ENCODE results near the gene RASAL2.
A peak's percentile ranks its signal among the peaks of the same experiment; 100 is the strongest.
"Not testable (repeated sequence)": the region's sequence is repeated elsewhere in the genome, so short reads cannot be mapped to it uniquely, and the experiment has no call there.

Gene RASAL2

DNA sequence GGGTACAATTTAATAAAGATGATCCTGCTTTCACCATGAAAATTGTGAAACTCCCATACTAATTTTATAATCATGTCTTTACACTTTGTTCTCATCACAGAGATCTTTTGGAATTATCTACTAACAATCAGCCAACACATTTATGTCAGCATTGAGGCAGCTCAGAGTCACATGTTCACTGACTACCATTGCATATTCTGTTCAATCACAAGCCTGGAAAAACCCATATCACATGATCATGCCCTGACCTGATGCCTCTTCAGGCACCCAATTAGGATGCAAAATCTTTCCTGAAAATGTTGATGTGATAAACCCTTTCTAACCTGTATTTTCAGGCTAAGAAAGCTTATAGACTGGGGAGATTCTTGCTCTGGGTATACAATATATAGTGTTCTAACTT is 21.6 kb upstream of the RASAL2 start:
- no peak for DNase-seq

DNA sequence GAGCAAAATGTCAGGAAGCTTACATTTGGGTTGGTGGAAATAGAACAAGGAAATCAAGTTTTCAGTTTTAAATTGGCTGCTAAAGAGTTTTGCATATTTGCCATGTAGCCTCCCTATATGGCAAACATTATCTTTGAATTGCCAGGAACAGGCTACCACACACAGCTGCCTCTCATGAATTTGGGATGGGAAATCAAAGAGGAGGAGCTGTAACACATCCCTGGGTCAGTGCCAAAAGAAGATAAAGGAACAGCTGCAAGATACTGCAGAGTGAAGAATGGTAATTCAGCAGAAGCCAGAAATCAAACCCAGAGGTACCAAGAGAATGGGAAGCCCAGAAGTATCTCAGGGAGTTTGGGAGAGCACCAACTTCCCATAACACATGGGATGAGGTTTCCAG is 18.6 kb upstream of the RASAL2 start:
- DNase-seq: no peak

DNA sequence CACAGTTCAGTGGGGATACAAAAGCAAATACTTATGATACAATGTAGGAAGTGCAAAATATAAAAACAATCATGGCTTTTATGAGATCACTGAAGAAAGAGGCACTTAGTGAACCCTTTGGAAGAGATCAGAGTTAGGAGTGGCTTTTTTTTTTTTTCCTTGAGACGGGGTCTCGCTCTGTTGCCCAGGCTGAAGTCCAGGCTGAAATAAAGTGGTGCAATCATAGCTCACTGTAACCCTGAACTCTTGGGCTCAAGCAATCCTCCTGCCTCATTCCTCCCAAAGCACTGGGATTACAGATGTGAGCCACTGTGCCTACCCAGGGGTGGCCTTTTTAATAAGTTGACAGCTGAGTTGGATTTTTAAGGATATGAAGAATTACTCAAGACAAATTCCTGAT is 17.3 kb upstream of the RASAL2 start:
- DNase-seq: no peak

GRCh38 chr1:178077917-178078316 is 16.0 kb upstream of the RASAL2 start:
- DNase-seq: no peak

DNA sequence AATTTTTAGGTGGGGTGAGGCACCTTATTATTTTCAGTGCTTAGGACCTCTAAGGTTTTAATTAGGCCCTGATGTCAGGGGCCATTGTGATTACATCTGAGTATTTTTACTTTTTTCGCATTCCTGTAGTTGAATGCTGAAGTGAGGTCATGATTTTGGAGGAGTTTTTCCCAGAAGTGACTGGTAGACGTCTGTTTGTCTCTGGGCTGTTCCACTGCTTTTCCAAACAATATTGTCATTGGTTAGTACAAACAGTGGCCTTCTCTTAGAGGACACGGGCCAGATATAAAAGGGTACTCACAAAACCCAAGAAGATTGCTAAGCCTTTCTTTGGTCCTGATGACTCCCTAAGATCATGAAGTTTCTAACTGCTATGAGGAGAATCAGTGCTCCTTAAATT is 7.6 kb upstream of the RASAL2 start:
- no peak for DNase-seq

DNA sequence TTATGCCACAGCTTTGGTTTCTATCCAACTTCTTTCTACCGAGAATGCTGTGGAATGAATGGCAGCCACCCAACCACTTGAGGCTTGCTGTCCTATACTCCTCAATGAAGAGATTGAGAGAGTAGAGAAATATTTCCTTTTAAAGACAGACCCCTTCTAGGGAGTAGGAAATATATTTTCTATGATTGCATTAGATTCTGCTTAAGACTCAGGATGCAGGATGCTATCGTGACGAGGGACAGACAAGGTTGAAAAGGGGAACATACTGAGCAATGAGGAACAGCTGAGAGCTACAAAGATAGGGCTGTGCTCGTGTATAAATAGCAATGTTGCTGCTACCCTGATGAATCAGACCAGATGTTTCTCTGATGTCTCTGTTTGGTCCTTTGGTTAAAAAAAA is 7.1 kb upstream of the RASAL2 start:
- peak; percentile 65 for DNase-seq

GRCh38 chr1:178088651-178089050 is 5.3 kb upstream of the RASAL2 start:
- no peak for DNase-seq

GRCh38 chr1:178091454-178091853 is 2.5 kb upstream of the RASAL2 start:
- DNase-seq: not testable (repeated sequence)

DNA sequence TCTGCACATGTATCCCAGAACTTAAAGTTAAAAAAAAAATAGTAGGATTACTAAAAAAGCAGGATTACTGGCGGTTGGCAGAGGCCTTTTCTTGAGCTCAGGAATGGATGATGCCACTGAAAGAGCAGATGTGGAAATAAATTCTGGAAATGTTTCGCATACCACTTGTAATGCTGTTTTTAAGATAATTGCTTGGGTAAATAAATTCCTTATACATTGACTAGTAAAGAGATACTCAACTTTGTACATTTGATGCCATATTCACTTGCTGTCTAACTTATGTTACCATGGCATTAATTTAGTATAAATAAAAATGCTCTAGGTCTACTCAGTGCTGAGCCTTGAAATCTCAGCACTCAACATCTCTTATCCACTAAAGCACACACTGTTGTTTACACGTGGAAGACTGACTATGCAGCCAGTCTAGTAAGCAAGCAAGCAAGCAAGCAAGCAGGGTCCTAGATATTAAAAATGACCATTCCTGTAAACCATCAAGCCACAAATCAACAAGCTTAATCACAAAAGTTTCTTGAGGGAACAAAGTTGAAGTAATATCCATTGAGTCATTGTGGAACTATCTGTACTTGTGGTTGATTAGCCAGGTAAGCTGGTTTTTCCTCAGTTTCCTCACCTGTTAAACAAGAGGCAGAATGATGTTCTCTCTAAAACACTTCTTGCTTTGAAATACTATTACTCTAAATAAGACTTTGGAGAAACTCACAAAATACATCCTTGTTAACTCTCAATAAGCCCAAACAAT is 1.7 kb upstream of the RASAL2 start:
- DNase-seq: peak; percentile 82

DNA sequence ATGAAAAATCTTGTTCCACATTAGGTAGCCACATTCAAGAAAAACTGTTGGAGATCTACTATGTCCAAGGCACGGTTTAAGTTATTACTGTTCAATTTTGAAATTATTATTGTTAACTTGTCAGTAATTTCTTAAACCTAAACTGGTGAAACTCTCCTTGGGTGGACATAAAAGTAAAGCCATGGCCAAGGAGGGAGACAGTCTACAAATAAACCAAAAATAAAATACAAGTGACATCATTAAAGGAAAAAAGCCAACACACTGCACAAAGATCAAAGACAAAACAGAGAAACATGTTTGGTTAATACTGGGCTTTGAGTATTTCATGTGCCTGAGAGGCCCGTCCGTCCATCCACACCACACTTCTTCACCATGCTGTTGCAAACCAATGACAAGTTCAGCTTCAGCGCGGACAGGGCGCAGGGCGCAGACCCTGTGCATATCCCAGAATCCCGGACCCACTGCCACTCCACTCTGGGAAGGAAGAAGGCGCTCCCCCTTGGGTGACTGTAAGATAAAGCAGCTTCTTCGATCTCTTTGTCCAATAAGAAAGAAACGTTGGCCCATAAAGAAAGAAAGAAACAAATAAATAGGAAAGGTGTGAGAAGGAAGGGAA is 918 bp upstream of the RASAL2 start:
- DNase-seq: no peak

- DNase-seq: peak; percentile 97
These were observed 382 bp upstream of the RASAL2 start for GRCh38 chr1:178093494-178093950.

GRCh38 chr1:178094739-178095645 is 1.1 kb downstream of the RASAL2 start:
- DNase-seq: peak; percentile 83

DNA sequence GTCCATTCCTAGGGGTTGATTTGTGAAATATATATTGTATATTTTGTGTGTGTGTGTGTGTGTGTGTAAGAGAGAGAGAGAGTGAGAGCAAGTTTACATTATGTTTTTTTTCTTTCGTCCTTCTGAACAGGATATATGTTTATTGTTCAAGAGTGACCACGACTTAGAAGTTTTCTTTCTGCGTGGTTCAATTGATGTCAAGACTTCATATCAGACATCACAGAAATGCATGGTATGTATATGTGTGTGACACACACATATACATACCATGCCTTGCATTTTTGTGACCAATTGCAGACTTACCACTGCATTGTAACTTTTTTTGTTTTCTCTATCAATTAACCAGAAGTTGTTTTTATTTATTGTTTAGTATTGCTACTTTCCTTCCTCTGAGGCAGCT is 2.5 kb downstream of the RASAL2 start:
- peak; percentile 78 for DNase-seq

DNA sequence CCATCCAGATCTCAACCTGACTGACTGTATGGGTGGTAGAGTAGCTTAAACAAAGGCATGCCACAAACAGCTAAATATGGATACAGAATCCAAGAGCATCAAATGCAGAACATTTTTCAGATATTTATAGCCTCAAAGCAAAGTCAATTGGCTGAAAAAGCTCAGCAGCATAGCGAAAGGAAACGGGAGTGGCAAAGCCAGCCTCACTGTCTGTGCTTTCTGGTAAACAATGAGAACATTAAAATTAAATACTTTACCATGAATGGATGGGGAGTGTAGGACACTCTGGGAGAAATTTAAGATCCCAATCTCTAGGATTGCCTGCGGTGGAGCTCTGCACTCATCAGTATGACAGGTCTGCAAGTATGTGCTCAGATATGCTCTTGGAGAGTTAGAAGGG is 4.4 kb downstream of the RASAL2 start:
- DNase-seq: peak; percentile 43

DNA sequence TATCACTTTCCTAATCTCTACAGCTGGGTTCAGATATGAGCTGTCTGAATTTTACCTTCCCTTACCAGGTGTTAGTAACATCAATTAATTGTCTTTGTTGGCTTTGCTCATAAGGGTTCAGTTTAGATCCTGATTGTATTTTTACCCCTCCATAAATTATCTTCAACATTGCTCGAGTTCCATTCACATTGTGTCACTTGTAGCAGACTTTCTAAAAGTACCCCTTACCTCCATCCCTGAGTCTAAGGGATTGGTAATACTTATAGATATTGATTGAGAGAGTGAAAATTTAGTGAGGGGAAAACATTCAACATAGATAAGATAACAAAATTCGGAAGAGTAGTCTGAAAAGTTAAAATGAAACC is 7.3 kb downstream of the RASAL2 start:
- no peak for DNase-seq

DNA sequence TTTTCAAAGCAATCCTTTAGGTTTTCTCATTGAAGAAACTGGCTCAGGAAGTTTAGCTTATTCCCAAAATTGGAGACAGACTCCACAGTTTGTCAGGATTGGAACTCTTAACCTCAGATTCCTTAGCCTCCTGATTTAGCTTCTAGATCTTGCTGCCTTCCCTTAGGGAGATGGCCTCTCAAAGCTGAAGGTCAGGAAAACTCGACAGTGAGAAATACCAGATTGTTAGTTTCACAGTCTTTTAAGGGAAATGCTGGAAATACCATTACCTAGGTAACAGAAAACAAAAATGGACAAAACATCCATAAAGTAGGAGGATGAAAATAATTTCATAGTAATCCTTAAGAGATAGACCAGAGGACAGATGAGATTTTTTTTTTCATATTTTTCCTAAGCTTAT is 7.8 kb downstream of the RASAL2 start:
- DNase-seq: peak; percentile 53

DNA sequence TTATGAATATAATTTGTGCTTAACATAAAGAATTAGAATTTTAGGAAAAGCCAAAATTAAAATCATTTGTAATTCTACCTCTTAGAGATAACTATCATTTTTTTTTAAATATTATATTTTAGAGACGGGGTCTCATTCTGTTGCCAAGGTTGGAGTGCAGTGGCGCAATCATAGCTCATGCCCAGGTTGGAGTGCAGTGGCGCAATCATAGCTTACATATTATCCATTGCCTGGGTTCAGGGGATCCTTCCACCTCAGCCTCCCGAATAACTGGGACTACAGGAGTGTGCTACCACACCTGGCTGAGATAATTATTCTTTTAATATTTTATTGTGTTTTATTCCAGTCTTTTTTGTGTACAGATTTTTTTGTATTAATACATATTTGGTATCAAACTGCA is 8.3 kb downstream of the RASAL2 start:
- DNase-seq: no peak

GRCh38 chr1:178107823-178108222 is 13.9 kb downstream of the RASAL2 start:
- no peak for DNase-seq

DNA sequence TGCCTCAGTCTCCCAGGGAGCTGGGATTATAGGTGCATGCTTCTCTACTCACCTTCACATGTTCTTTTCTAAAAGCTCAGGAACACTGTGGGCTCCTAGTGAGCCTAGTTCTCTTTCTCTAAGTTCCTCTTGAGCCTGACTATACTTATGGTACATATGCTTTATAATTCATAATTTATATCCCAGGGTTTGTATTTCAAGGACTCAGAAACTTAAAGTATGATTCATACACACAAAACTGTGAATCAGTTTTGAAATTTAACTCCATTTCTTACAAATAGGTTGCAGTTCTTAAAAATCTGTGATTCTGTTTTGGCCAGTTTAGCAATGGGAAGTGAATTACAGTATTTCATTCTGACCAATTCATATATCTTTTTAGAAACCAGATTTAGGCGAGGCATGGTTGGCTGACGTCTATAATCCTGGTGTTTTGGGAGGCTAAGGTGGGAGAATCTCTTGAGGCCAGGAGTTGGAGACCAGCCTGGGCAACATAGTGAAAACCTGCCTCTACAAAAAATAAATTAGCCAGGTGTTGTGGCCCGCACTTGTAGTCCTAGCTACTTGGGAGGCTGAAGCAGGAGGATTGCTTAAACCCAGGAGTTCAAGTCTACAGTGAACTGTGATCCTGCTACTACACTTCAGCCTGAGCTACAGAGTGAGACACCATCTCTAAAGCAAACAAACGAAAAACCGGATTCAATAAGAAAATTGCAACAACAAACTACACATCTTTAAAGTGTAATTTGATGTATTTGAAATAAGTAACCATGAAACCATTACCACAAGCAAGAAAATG is 15.6 kb downstream of the RASAL2 start:
- DNase-seq: peak; percentile 57

GRCh38 chr1:178115260-178115659 is 21.4 kb downstream of the RASAL2 start:
- DNase-seq: no peak

DNA sequence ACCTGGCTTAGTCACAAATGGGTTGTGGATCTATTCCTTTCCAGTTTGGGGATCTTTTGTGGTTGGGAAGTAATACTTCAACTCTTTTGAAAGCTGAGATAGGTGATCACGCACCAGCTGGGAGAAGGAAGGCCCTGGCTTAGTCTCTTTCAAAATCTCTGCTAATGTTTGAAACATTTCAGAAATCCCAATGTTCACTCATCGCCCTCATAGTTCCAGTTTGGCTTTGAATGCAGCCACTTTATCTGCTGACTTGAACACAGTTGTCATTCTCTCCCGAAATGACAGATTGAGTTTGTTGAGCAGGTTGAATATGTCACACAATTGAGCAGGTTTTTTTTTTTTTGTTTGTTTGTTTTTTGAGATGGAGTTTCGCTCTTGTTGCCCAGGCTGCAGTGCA is 24.6 kb downstream of the RASAL2 start:
- no peak for DNase-seq

- DNase-seq: no peak
These were observed 25.7 kb downstream of the RASAL2 start for GRCh38 chr1:178119628-178120027.

GRCh38 chr1:178120088-178120487 is 26.2 kb downstream of the RASAL2 start:
- DNase-seq: no peak
